WI38 (cell line): ENCODE measurements around the gene CRMP1.

Experiments
- H3K4me3 ChIP-seq: 2 replicates; pipeline ENCODE4 v1.5.1; 2011; ENCODE audit warnings: low read depth, mild to moderate bottlenecking, control low read depth, low read length
- CTCF ChIP-seq: IDR thresholded peaks from 2 replicates; pipeline ENCODE4 v1.5.1; 2012; ENCODE audit warnings: low read depth, mild to moderate bottlenecking, control low read depth, low read length

The CRMP1 gene

DNA sequence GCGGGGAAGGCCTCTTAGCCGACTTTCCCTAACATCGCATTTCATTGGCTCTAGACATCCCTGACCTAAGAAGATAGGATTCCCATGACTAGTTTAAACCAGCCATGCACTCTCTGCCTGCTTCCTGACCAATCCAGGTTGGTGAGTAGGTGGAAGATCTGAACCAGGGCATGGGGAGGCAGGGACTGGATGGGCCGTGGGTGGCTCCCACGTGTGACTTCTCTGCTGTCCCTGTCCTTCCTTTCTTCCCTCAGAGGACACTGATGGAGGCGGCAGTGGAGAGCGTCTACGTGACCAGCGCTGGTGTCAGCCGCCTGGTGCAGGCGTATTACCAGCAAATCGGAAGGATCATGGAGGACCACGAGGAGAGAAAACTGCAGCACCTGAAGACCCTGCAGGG is 91.2 kb downstream of the CRMP1 start:
- no peak for TF ChIP-seq CTCF
- H3K4me3 ChIP-seq: no peak overlapping the region

GRCh38 chr4:5800496-5800895 is 92.4 kb downstream of the CRMP1 start:
- no peak for TF ChIP-seq CTCF
- H3K4me3 ChIP-seq: no peak overlapping the region

- no peak overlapping the region for H3K4me3 ChIP-seq
- no peak for TF ChIP-seq CTCF
These were observed 93.5 kb downstream of the CRMP1 start for GRCh38 chr4:5799406-5799805.

DNA sequence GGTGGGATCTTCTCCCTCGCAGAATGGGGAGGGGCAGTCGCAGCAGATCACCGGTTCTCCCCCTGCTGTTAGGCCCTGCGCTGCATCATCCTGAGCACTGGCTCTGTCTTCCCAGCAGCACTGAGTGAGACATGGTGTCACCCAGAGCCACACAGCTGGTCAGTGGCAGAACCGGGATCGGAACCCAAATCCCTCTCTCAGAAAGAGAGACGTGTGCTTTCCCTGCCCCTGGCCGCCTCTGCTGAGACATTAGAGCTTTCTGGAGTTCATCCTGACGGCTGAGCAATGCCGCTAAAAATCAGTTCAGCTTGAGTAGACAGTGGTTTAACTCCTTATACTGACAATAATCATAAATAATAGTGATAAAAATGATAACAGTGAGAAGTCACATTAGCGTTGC is 93.9 kb downstream of the CRMP1 start:
- no peak overlapping the region for H3K4me3 ChIP-seq
- no peak for TF ChIP-seq CTCF

DNA sequence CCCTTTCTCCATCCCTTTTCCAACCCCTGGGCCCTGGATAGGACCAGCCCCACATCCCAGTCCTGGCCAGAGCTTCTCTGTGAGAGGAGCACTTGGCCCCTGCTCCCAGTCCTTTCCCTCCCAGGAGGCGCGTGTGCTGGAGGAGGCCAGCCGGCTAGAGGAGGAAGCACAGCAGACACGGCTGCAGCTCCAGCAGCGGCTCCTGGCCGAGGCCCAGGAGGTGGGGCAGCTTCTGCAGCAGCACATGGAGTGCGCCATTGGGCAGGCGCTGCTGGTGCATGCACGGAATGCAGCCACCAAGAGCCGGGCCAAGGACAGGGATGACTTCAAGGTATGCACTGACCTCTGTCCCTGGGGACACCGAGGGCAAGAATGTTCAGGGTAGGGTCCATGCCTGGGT is 94.4 kb downstream of the CRMP1 start:
- H3K4me3 ChIP-seq: no peak overlapping the region
- no peak for TF ChIP-seq CTCF

- no peak for TF ChIP-seq CTCF
These were observed 95.0 kb downstream of the CRMP1 start for GRCh38 chr4:5797866-5798265.

DNA sequence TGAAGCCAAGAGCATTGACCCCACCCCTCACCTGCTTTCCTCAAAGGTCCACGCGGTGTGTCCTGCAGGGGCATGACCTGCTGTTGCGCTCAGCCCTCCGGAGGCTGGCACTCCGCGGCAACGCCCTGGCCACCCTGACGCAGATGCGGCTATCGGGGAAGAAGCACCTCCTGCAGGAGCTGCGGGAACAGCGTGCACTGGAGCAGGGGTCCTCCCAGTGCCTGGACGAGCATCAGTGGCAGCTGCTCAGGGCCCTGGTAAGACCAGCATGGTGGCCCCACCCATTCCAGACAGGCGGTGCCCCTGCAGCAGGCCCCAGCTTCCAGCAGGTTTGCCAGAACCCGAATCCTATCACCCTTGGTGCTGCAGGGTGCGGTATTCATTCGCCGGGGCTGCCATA is 95.9 kb downstream of the CRMP1 start:
- no peak overlapping the region for H3K4me3 ChIP-seq
- no peak for TF ChIP-seq CTCF

More at GRCh38 chr4:5797866-5798265, 95.0 kb downstream of the CRMP1 start:
- H3K4me3 ChIP-seq: no peak overlapping the region

- H3K4me3 ChIP-seq: no peak overlapping the region
- TF ChIP-seq CTCF: no peak
These were observed 97.3 kb downstream of the CRMP1 start for GRCh38 chr4:5795580-5795979.
